Esophagus (tissue), 2 donors: Measurements from ENCODE around the gene MORN3. TPM values are rescaled to one million over a fixed set of nuclear protein-coding genes. Genes with fewer than 3 reads are reported as not detected.
"Not testable (repeated sequence)": the region's sequence is repeated elsewhere in the genome, so short reads cannot be mapped to it uniquely, and the experiment has no call there.

Experiments
- H3K27ac ChIP-seq, 2 donors: one replicate each; pipeline ENCODE4 v1.5.1; 2013; ENCODE audit warnings: low read depth in 2 of 2, mild to moderate bottlenecking in 2 of 2, inconsistent platforms in 1 of 2, low read length in 1 of 2, moderate library complexity in 1 of 2
- H3K27me3 ChIP-seq, 2 donors: one replicate each; pipeline ENCODE4 v1.6.1; 2013; ENCODE audit warnings: low read length in 2 of 2, control low read depth in 1 of 2, mild to moderate bottlenecking in 1 of 2; ENCODE audit not compliant: insufficient read depth in 2 of 2, control insufficient read depth in 1 of 2
- H3K36me3 ChIP-seq, 2 donors: one replicate each; pipeline ENCODE4 v1.6.1; 2013; ENCODE audit warnings: low read length in 1 of 2; ENCODE audit not compliant: control insufficient read depth in 2 of 2, insufficient read depth in 2 of 2
- H3K4me1 ChIP-seq, 2 donors: one replicate each; pipeline ENCODE4 v1.6.1; 2013; ENCODE audit warnings: low read length in 1 of 2; ENCODE audit not compliant: control insufficient read depth in 2 of 2, insufficient read depth in 2 of 2
- H3K4me3 ChIP-seq, 2 donors: one replicate each; pipeline ENCODE4 v1.5.1; 2013; ENCODE audit warnings: low read length in 2 of 2, mild to moderate bottlenecking in 2 of 2, low read depth in 1 of 2, moderate library complexity in 1 of 2
- H3K9me3 ChIP-seq, 2 donors: one replicate each; pipeline ENCODE4 v1.6.1; 2013; ENCODE audit warnings: mild to moderate bottlenecking in 2 of 2, low read depth in 1 of 2, low read length in 1 of 2, moderate library complexity in 1 of 2; ENCODE audit not compliant: control insufficient read depth in 2 of 2, insufficient read depth in 1 of 2
- WGBS, 2 donors: extraction: QIAGEN DNeasy Blood & Tissue Kit; methylation state at CpG; one replicate each; pipeline ENCODE4 v1.1.7; 2013; 5-methylcytosine and 5-hydroxymethylcytosine counted together
- polyA plus RNA-seq, 2 donors: library from polyadenylated mRNA; stranded (reverse); fragments of 200-250 nt; gene quantifications; one replicate each; pipeline ENCODE4 v1.2.3, GENCODE V29; 2013
- donor health status: healthy with polysubstance abuse.
- donor health status: Bipolar disorder and iron deficiency.

The MORN3 gene
- polyA plus RNA-seq, 2 donors = 0.12 to 0.13 TPM

DNA sequence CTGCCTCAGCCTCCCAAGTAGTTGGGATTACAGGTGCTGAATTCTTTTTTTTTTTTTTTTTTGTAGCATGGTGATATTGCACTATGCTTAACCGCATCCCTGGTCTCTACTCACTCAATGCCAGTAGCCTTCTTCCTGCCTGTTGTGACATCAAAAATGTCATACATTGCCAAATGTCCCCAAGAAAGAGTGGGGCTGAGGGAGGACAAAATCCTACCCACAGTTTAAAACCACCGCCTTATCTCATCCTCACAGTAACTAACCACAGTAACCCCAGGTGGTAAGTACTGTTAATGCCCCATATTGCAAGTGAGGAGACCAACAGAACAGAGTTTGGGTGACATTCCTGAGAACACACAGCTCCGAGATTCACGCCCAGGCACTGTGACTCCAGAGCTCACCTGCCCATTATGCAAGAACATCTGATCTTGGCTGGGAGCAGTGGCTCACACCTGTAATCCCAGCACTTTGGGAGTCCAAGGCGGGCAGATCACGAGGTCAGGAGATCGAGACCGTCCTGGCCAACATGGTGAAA is 19.6 kb downstream of the MORN3 start:
- peaks cover 0 to 7% of the 10 kb centered on the region in 2 donors for H3K4me1 ChIP-seq
- WGBS, 2 donors = 85 to 87% methylated on average over 8 of the region's 8 CpGs
- no peaks in the 10 kb centered on the region for H3K27me3 ChIP-seq
- no peaks in the 10 kb centered on the region for H3K9me3 ChIP-seq
- H3K27ac ChIP-seq = no peak overlapping the region
- no peaks in the 10 kb centered on the region for H3K36me3 ChIP-seq
- no peak overlapping the region for H3K4me3 ChIP-seq

DNA sequence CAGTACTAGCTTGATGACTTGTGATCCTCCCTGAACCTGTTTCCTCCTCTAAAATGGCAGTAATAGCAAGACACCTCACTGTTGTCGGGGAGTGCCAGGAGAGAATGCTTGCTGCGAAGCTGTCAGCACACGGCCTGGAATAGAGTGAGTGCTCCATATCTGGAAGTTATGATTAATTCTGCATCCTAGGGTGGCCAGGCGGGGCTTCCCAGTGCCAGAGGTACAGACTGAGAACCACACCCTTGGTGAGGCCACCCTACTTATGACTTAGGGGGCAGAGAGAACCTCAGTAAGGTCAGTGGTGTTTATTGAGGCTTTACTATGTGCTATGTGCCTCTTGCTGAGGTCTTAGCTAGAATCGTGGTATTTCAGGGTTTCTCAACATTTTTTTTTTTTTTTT is 20.1 kb downstream of the MORN3 start:
- H3K36me3 ChIP-seq = no peaks in the 10 kb centered on the region
- 70 to 84% methylated on average over 5 of the region's 5 CpGs for WGBS, 2 donors
- H3K9me3 ChIP-seq = no peaks in the 10 kb centered on the region
- no peak overlapping the region for H3K27ac ChIP-seq
- peaks cover 0 to 7% of the 10 kb centered on the region in 2 donors for H3K4me1 ChIP-seq
- no peak overlapping the region for H3K4me3 ChIP-seq
- H3K27me3 ChIP-seq = no peaks in the 10 kb centered on the region

DNA sequence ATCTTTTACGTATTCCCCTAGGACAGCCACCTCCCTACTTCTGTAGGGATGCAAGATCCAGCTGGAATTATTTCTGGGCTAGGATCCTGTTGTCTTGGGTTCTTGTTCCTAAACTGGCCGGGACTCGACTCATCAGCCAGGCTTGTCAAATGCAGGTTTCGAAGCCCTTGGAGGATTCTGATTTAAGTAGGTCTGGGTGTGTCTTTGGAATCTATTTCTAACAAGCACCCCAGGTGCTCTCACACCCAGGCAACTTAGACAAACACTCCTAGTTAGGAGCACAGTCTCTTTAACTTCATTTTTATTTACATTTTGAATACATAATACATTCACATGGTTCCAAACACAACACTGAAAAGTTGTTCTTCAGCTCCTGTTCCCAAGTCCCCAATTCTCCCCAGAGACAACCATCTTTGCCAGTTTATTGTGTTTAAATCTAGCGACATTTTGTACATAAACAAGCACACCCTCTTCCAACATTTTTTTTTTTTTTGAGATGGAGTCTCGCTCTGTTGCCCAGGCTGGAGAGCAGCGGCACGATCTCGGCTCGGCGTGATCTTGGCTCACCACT is 20.9 kb downstream of the MORN3 start:
- Histone ChIP-seq H3K36me3 (no peaks in the 10 kb centered on the region), H3K27me3 (no peaks in the 10 kb centered on the region), H3K27ac (peak overlapping the region in 1 of 2 donors; percentile 48), H3K4me1 (peaks cover 0 to 7% of the 10 kb centered on the region in 2 donors), H3K4me3 (no peak overlapping the region), H3K9me3 (no peaks in the 10 kb centered on the region)
- 59 to 76% methylated on average over 11 of the region's 11 CpGs for WGBS, 2 donors

DNA sequence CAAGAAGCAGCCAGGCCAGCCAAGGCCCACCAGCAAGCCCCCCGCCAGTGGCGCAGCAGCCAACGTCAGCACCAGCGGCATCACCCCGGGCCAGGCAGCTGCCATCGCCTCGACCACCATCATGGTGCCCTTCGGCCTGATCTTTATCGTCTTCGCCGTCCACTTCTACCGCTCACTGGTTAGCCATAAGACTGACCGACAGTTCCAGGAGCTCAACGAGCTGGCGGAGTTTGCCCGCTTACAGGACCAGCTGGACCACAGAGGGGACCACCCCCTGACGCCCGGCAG is 28.2 kb downstream of the MORN3 start:
- Histone ChIP-seq H3K27ac (no peak overlapping the region), H3K27me3 (no peaks in the 10 kb centered on the region), H3K4me1 (no peaks in the 10 kb centered on the region), H3K4me3 (no peak overlapping the region), H3K9me3 (no peaks in the 10 kb centered on the region), H3K36me3 (peaks cover 4 to 8% of the 10 kb centered on the region in 2 donors)
- WGBS, 2 donors = 94 to 97% methylated on average over 18 of the region's 18 CpGs

DNA sequence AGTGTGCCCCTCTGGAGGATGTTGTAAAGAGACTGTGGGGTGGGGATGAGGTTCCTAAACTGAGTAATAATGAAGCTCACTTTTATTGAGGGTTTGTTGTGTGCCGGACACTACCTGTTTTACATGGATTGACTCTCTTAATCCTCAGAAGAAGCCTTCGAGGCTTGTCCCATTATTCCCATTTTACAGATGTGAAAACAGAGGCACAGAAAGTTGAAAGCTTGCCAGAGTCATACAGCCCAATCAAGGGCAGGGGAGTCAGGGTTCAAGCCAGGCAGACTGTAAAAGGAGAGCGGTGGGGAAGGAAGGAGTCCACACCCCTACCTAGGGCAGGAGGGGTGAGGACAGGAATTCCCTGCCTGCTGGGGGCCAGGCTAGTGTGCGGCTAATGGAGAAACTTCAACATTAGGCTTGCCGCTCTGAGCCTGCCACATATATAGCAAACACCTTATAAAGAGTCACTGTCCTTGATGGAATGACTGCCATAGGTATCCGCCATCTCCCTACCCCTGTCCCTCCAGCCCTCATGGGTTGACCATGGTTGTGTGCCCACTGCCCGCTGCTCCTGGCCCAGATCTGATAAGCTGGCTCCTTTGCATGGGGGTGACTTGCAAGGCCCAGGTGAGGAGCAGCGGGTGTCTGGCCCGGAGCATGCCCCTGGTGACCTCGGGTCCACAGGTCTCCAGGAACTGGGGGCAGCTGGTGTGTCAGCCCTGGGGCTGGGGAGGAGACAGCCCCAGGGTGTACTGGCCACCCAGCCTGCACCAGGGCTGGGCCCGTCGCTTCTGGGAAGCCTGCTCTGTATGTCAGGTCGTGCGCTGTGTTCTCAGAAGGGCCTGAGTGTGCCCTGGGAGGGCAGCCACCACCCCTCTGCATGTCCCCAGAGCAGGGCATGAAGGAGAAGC is 30.9 kb downstream of the MORN3 start:
- Histone ChIP-seq H3K4me1 (peaks cover 0 to 2% of the 10 kb centered on the region in 2 donors), H3K9me3 (no peaks in the 10 kb centered on the region), H3K36me3 (peaks cover 4 to 8% of the 10 kb centered on the region in 2 donors), H3K27me3 (no peaks in the 10 kb centered on the region), H3K27ac (peak overlapping the region in 1 of 2 donors; percentile 11), H3K4me3 (no peak overlapping the region)
- WGBS, 2 donors = 87 to 93% methylated on average over 14 of the region's 14 CpGs

DNA sequence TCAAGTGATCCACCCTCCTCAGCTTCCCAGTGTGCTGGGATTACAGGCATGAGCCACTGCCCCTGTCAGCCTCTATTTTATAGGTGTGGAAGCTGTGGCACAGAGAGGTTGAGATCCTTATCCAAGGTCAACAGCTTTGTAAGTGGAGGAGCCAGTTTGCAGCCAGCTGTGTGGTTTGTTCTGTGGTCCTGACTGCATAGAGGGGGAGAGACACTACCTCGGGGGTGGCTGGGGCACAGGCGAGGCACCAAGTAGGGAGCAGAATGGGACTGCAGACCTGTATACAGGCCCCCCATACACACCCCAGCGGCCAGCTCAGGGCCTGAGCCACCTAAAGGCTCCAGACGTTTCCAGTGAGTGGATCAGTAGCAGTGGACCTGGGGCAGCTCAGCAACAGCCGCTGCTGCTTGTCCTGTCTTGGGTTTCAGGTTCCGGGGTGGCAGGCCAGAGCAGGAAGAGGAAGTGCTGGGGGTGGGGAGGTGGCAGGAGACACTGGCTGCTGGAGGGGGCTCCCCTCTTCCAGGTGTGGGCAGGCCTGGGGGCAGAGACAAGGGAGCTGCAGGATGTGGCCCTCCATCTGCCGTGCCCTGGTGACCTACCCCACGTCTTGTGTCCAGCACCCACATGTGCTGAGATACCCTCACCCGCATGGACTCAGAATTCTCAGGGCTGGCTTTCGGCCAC is 32.1 kb downstream of the MORN3 start:
- Histone ChIP-seq H3K4me1 (peaks cover 0 to 6% of the 10 kb centered on the region in 2 donors), H3K36me3 (peaks cover 4 to 8% of the 10 kb centered on the region in 2 donors), H3K27ac (peak overlapping the region in 1 of 2 donors; percentile 48), H3K9me3 (no peaks in the 10 kb centered on the region), H3K4me3 (no peak overlapping the region), H3K27me3 (no peaks in the 10 kb centered on the region)
- WGBS, 2 donors = 62 to 63% methylated on average over 10 of the region's 10 CpGs

DNA sequence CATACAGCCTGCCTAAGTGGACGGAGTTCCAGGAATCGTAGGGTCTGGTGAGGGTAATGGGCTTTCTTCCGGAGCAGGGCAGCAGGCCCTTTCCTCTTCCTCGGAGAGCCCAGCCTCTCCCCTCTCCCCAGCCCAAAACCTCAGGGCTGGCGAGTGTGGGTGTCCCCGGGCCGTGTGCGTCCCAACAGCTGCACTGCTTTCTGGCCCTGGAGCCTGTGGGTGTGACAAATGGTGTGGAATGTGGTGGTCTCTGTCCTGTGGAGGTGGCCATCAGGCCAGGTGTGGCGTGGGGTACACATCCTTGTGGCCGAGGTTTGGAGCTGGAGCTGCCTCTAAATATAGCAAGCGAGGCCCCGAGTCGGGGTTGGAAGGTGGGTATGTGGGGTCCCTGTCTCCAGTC is 34.6 kb downstream of the MORN3 start:
- H3K9me3 ChIP-seq = no peaks in the 10 kb centered on the region
- no peaks in the 10 kb centered on the region for H3K27me3 ChIP-seq
- 79% methylated on average over 13 of the region's 13 CpGs for WGBS, 2 donors
- H3K36me3 ChIP-seq = no peaks in the 10 kb centered on the region
- H3K4me1 ChIP-seq = peaks cover 0 to 7% of the 10 kb centered on the region in 2 donors
- H3K4me3 ChIP-seq = no peak overlapping the region
- no peak overlapping the region for H3K27ac ChIP-seq

DNA sequence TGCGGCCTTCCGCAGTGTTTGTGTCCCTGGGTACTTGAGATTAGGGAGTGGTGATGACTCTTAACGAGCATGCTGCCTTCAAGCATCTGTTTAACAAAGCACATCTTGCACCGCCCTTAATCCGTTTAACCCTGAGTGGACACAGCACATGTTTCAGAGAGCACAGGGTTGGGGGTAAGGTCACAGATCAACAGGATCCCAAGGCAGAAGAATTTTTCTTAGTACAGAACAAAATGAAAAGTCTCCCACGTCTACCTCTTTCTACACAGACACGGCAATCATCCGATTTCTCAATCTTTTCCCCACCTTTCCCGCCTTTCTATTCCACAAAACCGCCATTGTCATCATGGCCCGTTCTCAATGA is 35.6 kb downstream of the MORN3 start:
- peaks cover 5 to 12% of the 10 kb centered on the region in 2 donors for H3K4me1 ChIP-seq
- not testable (repeated sequence) for H3K9me3 ChIP-seq, H3K4me3 ChIP-seq, H3K36me3 ChIP-seq, H3K27ac ChIP-seq, H3K27me3 ChIP-seq
- WGBS, 2 donors = 87 to 91% methylated on average over 4 to 5 of the region's 11 CpGs

DNA sequence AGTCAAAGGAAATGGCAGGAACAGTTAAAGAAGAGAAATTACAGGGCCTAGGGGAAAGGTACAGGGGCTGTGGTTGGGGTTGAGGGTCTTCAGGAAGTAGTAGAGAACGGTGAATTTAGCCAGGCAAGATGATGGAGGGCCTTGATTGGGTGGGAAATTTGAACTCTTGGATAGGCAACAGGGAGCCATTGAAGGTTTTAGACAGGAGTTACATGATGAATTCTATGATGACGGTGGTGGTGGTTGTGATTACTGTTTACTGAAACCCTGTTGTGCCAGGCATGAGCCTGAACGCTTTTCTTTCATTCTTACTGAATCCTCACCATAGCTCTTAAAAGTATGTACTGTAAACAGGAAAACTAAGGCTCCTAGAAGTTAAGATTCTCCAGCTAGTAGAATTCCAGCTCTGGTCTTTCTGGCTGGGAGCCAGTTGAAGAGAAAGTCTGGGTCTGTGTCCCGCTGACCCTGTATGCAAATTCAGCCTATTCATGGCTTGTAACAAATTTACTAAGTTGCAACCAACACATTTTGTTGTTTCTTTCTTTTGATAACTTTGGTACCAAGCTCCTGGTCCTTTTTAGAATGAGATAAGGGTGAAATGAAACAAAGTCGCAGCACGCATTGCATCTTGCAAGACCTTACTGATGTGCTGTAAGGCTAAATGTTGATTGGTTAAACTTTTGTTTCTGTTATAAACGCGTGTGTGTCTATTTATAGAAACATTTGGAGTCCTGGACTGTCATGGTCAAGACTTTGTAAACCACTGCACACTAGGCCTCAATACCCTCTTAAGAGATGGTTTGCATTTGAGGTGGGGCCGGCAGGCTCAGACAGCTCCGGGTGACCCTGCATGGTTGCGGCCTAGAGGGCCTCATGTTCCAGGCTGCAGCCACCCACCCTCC is 37.1 kb downstream of the MORN3 start:
- Histone ChIP-seq H3K4me1 (peaks cover 5 to 16% of the 10 kb centered on the region in 2 donors), H3K27ac (no peak overlapping the region), H3K36me3 (no peaks in the 10 kb centered on the region), H3K27me3 (no peaks in the 10 kb centered on the region), H3K4me3 (no peak overlapping the region), H3K9me3 (no peaks in the 10 kb centered on the region)
- WGBS, 2 donors = 65 to 66% methylated on average over 11 of the region's 11 CpGs
